ENCODE measurements around the gene RASL10A. TPM values are rescaled to one million over a fixed set of nuclear protein-coding genes. Genes with fewer than 3 reads are reported as not detected.

RASL10A gene
- total RNA-seq, 2 experiments from 2014 or later, result 2.7 to 23.7 TPM

DNA sequence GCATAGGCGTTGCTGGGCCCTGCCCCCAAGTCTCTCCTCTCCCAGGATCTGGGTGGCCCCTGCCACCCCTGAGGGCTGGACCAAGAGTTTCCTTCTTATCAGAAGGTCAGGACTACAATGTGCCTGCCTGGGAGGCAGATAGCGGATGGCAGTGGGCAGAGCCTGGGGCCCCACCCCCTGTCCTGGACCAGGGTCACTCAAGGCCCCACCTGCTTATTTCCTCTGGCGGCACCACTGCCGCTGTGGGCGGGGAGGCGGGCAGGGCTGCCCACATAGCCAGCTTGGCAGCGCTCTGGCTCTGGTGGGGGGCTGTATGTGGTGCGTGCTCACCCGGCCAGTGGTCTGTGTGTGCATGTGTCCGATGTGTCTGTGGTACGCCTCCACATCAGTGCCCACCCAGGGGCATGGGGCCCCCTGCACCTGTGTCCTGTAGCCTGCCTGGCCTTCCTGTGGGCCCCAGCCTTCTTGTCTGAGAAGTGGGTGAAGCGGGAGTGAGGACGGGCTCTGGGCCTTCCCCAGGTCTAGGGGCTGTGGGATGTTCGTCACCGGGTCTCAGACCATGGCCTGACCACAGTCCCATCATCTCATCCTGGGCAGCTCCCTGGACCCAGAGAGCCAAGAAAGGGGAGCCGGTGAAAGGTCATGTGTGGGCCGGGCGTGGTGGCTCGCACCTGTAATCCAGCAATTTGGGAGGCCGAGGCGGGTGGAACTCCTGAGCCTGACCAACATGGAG is 6.0 kb downstream of the RASL10A start:
- ChIA-PET POLR2A (no interaction called here), CTCF (ENCODE audit: unreplicated experiment) (no interaction called here)
- no peaks in the 10 kb centered on the region for H3K9me2 ChIP-seq (ENCODE audit: insufficient read depth, low read length)
- no peak for DNase-seq (ENCODE audit: low spot score)
- H4K20me1 ChIP-seq (ENCODE audit: insufficient read depth, low read length), result no peaks in the 10 kb centered on the region
- no peak overlapping the region for H3K4me3 ChIP-seq (ENCODE audit: low read depth, low read length, poor library complexity, severe bottlenecking)
- H3K79me2 ChIP-seq (ENCODE audit: insufficient read depth, low read depth, low read length), result no peaks in the 10 kb centered on the region
- no peaks in the 10 kb centered on the region for H3K9me3 ChIP-seq (ENCODE audit: low read length)
- H3K4me2 ChIP-seq (ENCODE audit: low read length), result no peak overlapping the region
- H3K27ac ChIP-seq (ENCODE audit: low read depth, low read length, poor library complexity, severe bottlenecking), result no peak overlapping the region
- peaks cover 4% of the 10 kb centered on the region; the same call in 1 of the 2 replicates for H3K36me3 ChIP-seq (ENCODE audit: insufficient read depth, low read length)
- BruUV-seq (replicated peaks), result no TSS peak
- TF ChIP-seq EZH2phosphoT487 (IDR thresholded peaks at IDR 0.05; ENCODE audit: borderline replicate concordance, low read depth, low read length), result no peak
- TF ChIP-seq, protein P1, sequence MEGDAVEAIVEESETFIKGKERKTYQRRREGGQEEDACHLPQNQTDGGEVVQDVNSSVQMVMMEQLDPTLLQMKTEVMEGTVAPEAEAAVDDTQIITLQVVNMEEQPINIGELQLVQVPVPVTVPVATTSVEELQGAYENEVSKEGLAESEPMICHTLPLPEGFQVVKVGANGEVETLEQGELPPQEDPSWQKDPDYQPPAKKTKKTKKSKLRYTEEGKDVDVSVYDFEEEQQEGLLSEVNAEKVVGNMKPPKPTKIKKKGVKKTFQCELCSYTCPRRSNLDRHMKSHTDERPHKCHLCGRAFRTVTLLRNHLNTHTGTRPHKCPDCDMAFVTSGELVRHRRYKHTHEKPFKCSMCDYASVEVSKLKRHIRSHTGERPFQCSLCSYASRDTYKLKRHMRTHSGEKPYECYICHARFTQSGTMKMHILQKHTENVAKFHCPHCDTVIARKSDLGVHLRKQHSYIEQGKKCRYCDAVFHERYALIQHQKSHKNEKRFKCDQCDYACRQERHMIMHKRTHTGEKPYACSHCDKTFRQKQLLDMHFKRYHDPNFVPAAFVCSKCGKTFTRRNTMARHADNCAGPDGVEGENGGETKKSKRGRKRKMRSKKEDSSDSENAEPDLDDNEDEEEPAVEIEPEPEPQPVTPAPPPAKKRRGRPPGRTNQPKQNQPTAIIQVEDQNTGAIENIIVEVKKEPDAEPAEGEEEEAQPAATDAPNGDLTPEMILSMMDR (conservative IDR thresholded peaks at IDR 0.05; ENCODE audit: low read length), result no peak
- H3K4me1 ChIP-seq (ENCODE audit: insufficient read depth, low read length, poor library complexity, severe bottlenecking), result peaks cover 8% of the 10 kb centered on the region
- intact Hi-C loops (cut with micrococcal nuclease; ENCODE audit: unreplicated experiment), result loop anchor here (10.0 kb wide), 1 partner anchor 215 kb away; no protein-coding TSS in a partner anchor
- H2AFZ ChIP-seq (ENCODE audit: low read length), result no peak overlapping the region

DNA sequence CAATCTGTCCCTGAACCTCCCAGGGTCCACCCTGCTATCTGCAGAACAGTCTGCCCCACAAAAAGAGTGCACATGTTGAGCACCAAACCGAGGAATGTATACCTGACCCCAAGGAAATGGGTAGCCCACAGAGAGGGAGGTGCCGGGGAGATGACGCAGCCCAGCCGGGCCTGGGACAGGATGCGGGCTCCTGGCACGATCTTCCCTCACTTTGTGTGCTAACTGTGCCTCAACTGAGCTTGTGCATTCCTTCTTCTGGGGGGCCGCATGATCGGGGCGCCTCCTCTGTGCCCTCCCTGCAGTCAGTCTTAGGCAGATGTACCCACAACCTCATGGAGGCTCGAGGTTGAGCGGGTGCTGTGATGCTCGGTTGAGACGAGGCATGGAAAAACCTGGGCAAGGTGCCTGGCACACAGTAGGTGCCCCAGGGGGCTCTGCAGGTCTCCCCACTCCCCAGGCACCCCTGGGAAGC is 6.7 kb downstream of the RASL10A start:
- H4K20me1 ChIP-seq (ENCODE audit: insufficient read depth, low read length), result no peaks in the 10 kb centered on the region
- H3K4me1 ChIP-seq (ENCODE audit: insufficient read depth, low read length, poor library complexity, severe bottlenecking), result peaks cover 8% of the 10 kb centered on the region
- H3K9me3 ChIP-seq (ENCODE audit: low read length), result no peaks in the 10 kb centered on the region
- no peak for DNase-seq (ENCODE audit: low spot score)
- BruUV-seq (replicated peaks), result no TSS peak
- intact Hi-C loops (cut with micrococcal nuclease; ENCODE audit: unreplicated experiment), result loop anchor here (10.0 kb wide), 1 partner anchor 216 kb away; no protein-coding TSS in a partner anchor
- H3K4me3 ChIP-seq (ENCODE audit: low read depth, low read length, poor library complexity, severe bottlenecking), result no peak overlapping the region
- H3K27ac ChIP-seq (ENCODE audit: low read depth, low read length, poor library complexity, severe bottlenecking), result no peak overlapping the region
- H2AFZ ChIP-seq (ENCODE audit: low read length), result no peak overlapping the region
- no peaks in the 10 kb centered on the region for H3K79me2 ChIP-seq (ENCODE audit: insufficient read depth, low read depth, low read length)
- no peaks in the 10 kb centered on the region for H3K9me2 ChIP-seq (ENCODE audit: insufficient read depth, low read length)
- ChIA-PET POLR2A (no interaction called here), CTCF (ENCODE audit: unreplicated experiment) (no interaction called here)
- peaks cover 4% of the 10 kb centered on the region; the same call in 1 of the 2 replicates for H3K36me3 ChIP-seq (ENCODE audit: insufficient read depth, low read length)
- no peak for TF ChIP-seq EZH2phosphoT487 (IDR thresholded peaks at IDR 0.05; ENCODE audit: borderline replicate concordance, low read depth, low read length)
- TF ChIP-seq, protein P1 (conservative IDR thresholded peaks at IDR 0.05; ENCODE audit: low read length), result no peak
- no peak overlapping the region for H3K4me2 ChIP-seq (ENCODE audit: low read length)
